Activated naive CD8-positive, alpha-beta T cell treated with anti-CD3 and anti-CD28 coated beads, Interleukin-2, amount 50 U/mL, for 24 hours (primary cell): ENCODE data around the gene NUDT16L1.

ENCODE experiments used
- ATAC-seq: fragments of 150-1000 bp; cut with Tn5 transposase; one replicate; pipeline ENCODE4 v1.10.0; 2021
- DNase-seq: peaks from one replicate; pipeline ENCODE4 v3.0.0; 2021
- H3K27ac Mint-ChIP-seq: one replicate; pipeline ENCODE4 v1.8.0; 2021; ENCODE audit warnings: mild to moderate bottlenecking, mixed read lengths
- H3K27me3 Mint-ChIP-seq: one replicate; pipeline ENCODE4 v1.8.0; 2021; ENCODE audit warnings: mixed read lengths
- H3K36me3 Mint-ChIP-seq: one replicate; pipeline ENCODE4 v1.8.0; 2021; ENCODE audit warnings: low read depth, mixed read lengths
- H3K4me1 Mint-ChIP-seq: one replicate; pipeline ENCODE4 v1.8.0; 2021; ENCODE audit warnings: mixed read lengths
- H3K4me3 Mint-ChIP-seq: one replicate; pipeline ENCODE4 v1.8.0; 2021; ENCODE audit warnings: mild to moderate bottlenecking, moderate library complexity, mixed read lengths
- H3K9me3 Mint-ChIP-seq: one replicate; pipeline ENCODE4 v1.8.0; 2021; ENCODE audit warnings: mixed read lengths

Gene NUDT16L1

DNA sequence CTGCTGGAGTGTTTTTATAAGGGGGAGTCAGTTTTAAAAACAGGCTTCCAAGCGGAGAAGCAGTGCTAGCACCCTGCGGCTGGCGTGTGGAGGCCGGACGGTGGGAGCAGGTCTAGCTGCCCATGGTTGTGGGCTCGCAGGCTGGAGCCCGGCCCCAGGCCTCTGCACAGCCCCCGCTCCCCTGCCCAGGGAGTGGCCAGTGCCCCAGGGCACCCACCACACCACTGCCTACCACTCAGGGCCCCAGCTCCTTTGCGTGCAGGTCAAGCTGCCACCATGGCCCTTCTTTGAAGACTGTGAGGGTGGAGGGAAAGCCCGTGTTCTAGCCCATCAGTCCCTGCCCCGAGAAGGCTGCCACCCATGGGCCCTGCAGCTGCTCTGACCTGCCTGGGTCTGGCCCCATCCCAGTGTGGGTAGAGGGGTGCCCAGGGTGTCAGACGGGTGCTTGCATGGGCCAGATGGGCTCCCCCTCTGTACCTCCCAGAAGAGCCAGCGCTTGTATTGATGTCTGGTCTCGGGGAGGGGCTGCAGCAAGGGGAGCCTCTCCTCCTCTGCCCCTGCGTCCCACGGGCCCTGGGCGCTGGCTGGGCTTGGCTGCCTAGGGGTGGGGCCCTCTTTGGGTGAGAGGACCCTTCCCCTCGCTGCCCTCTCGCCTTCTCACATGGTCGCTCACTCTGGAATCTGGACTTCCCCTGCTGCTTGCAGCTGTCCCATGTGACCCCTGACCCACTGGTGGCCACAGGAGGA lies 1.5 kb upstream of the NUDT16L1 start:
- ATAC-seq (no peak), DNase-seq (no peak)
- Mint-ChIP-seq H3K9me3 (no peaks in the 10 kb centered on the region), H3K36me3 (no peaks in the 10 kb centered on the region), H3K4me3 (no peak overlapping the region), H3K4me1 (peaks cover 17% of the 10 kb centered on the region), H3K27ac (no peak overlapping the region), H3K27me3 (no peaks in the 10 kb centered on the region)

DNA sequence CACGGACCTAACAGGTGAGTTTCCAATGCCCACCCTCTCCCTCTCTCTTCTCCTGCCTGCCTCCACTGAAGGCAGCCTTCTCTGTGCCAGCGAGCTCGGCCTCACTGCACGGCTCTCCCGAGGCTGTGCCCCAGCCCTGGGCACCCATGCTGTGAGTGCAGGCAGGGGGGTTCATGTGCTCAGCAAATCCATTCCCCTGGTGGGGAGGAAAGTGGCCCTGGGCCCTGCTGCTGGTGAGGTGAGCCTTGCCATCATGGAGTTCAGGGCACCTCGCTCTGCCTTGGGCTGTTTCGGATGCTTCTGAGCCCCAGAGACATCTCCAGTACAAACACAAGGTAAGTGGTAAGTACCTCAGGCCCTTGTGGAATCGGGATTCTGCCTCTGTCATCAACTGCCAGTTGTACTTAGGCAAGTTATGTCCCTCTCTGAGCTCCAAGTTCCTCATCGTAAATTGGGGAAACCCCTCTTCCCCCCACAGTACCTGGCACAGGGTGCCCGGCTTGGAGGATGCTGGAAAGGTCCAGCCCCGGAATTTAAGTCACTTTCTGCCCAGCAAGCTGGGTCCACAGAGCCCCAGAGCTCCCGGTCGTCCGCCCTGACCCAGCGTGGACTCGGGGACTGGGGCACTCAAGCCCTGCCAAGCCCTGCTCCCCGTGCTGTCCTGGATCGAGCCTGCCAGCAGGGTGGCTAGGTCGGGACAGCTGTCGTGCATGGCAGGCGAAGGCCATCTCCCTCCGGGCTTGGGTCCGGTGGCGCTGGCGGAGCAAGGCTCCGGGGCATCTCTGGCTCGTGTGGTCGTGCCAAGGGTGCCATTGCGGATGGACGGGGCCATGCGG lies 684 bp upstream of the NUDT16L1 start:
- H3K27me3 Mint-ChIP-seq, result no peaks in the 10 kb centered on the region
- DNase-seq (no peak), ATAC-seq (peak; percentile 8)
- H3K4me1 Mint-ChIP-seq, result peaks cover 17% of the 10 kb centered on the region
- no peaks in the 10 kb centered on the region for H3K9me3 Mint-ChIP-seq
- peak overlapping the region; percentile 78 for H3K4me3 Mint-ChIP-seq
- no peaks in the 10 kb centered on the region for H3K36me3 Mint-ChIP-seq
- H3K27ac Mint-ChIP-seq, result peak overlapping the region; percentile 74

GRCh38 chr16:4693956-4694641 lies 737 bp downstream of the NUDT16L1 start:
- H3K4me3 Mint-ChIP-seq, result peak overlapping the region; percentile 78
- peaks cover 17% of the 10 kb centered on the region for H3K4me1 Mint-ChIP-seq
- no peak overlapping the region for H3K27ac Mint-ChIP-seq
- H3K27me3 Mint-ChIP-seq, result no peaks in the 10 kb centered on the region
- H3K36me3 Mint-ChIP-seq, result no peaks in the 10 kb centered on the region
- H3K9me3 Mint-ChIP-seq, result no peaks in the 10 kb centered on the region
- ATAC-seq, result peak; percentile 3
- DNase-seq, result peak; percentile 47

DNA sequence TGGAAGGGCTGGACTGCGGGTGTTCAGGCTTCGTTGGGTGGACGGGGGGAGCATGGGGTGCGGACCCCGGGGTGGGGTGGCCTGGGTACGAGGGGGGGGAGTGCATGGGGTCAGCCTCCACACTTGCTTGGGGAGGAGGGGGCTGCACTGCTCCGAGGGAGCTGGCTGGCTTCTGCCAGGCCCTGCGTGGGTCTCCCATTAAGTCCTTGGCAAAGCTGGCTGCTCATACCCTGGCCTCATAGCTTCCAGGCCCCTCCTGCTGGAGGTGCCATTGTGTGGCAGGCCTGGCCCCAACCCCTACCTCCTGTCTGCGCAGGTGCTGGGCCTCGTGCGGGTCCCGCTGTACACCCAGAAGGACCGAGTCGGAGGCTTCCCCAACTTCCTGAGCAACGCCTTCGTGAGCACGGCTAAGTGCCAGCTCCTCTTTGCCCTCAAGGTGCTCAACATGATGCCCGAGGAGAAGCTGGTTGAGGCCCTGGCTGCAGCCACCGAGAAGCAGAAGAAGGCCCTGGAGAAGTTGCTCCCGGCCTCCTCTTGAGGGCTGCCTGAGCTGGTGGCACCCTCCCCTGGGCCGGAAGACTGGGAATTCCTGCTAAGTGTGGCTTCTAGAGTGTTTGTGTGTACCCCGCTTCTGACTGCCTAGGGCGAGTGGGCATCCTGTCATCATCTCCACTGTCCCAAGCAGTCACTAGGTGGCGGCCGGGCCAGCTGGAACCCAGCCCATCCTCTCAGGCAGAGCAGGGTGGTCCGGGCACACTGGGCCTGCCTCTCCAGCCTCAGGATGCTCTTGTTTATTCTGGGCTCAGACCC lies 1.5 kb downstream of the NUDT16L1 start:
- H3K27me3 Mint-ChIP-seq, result no peaks in the 10 kb centered on the region
- DNase-seq (no peak), ATAC-seq (no peak)
- H3K4me3 Mint-ChIP-seq, result peak overlapping the region; percentile 78
- H3K9me3 Mint-ChIP-seq, result no peaks in the 10 kb centered on the region
- peaks cover 7% of the 10 kb centered on the region for H3K36me3 Mint-ChIP-seq
- peaks cover 19% of the 10 kb centered on the region for H3K4me1 Mint-ChIP-seq
- H3K27ac Mint-ChIP-seq, result no peak overlapping the region

- Mint-ChIP-seq H3K4me3 (peak overlapping the region; percentile 78), H3K9me3 (no peaks in the 10 kb centered on the region), H3K27me3 (no peaks in the 10 kb centered on the region), H3K27ac (no peak overlapping the region), H3K36me3 (peaks cover 7% of the 10 kb centered on the region), H3K4me1 (peaks cover 25% of the 10 kb centered on the region)
- no peak for ATAC-seq
- DNase-seq, result no peak
Measured at GRCh38 chr16:4695473-4696171, 2.3 kb downstream of the NUDT16L1 start.

- no peaks in the 10 kb centered on the region for H3K27me3 Mint-ChIP-seq
- H3K4me3 Mint-ChIP-seq, result no peak overlapping the region
- no peak for ATAC-seq
- no peak overlapping the region for H3K27ac Mint-ChIP-seq
- no peaks in the 10 kb centered on the region for H3K9me3 Mint-ChIP-seq
- no peak for DNase-seq
- peaks cover 27% of the 10 kb centered on the region for H3K4me1 Mint-ChIP-seq
- H3K36me3 Mint-ChIP-seq, result peaks cover 7% of the 10 kb centered on the region
Measured at GRCh38 chr16:4696172-4696904, 3.0 kb downstream of the NUDT16L1 start.

- Mint-ChIP-seq H3K9me3 (no peaks in the 10 kb centered on the region), H3K4me1 (peaks cover 25% of the 10 kb centered on the region), H3K4me3 (no peak overlapping the region), H3K27ac (no peak overlapping the region), H3K36me3 (peaks cover 7% of the 10 kb centered on the region), H3K27me3 (no peaks in the 10 kb centered on the region)
- DNase-seq (no peak), ATAC-seq (no peak)
Measured at GRCh38 chr16:4696905-4697847, 3.8 kb downstream of the NUDT16L1 start.

DNA sequence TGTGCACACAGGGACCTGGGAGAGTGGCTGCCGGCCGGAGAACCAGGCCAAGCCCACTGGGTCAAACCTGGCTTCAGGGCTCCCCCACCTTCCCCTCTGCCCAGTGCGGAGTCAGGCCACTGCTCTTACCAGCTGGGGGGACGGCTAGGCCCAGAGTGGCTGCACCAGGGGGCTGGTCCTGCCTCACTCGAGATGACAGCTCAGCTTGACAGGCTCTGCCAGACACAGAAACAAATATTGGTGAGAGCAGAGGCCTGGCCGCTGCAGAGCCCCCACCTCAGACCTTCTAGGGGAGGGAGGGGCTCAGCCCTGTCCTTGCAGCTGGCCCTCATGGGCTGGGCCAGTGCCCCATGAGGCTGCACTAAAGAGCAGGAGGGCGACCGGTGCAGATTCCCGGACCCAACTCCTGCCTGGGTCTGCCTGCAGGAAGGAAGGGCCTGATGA lies 4.5 kb downstream of the NUDT16L1 start:
- Mint-ChIP-seq H3K27ac (no peak overlapping the region), H3K4me3 (no peak overlapping the region), H3K36me3 (peaks cover 9% of the 10 kb centered on the region), H3K9me3 (no peaks in the 10 kb centered on the region), H3K4me1 (peaks cover 20% of the 10 kb centered on the region), H3K27me3 (no peaks in the 10 kb centered on the region)
- no peak for DNase-seq
- ATAC-seq, result no peak

- Mint-ChIP-seq H3K27me3 (no peaks in the 10 kb centered on the region), H3K4me3 (no peak overlapping the region), H3K9me3 (no peaks in the 10 kb centered on the region), H3K36me3 (peaks cover 9% of the 10 kb centered on the region), H3K27ac (no peak overlapping the region), H3K4me1 (peaks cover 18% of the 10 kb centered on the region)
- DNase-seq (no peak), ATAC-seq (no peak)
Measured at GRCh38 chr16:4698321-4699045, 5.1 kb downstream of the NUDT16L1 start.

DNA sequence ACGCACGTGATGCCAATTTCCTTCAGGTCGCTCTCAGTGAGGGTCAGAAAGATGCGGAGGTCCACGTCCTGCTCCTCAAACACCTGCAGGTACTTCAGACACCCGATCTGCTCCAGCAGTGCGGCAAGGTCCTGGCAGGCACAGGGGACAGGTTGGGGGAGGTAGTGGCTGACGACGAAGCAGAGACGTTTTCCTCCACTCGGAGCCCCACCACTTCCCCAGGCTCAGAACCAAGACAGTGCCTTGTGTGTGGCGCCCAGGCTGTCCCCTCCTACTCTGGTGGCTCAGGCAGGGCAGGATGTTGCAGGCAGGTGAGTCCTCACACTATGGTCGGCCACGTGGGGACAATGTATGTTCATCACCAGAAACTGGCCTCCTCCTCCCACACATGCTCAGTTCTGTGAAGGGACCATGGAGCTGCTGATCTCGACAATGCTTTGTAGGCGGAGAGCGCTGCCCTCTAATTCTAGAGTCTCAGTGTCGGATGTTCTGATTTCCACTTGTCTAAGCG lies 5.7 kb downstream of the NUDT16L1 start:
- H3K9me3 Mint-ChIP-seq, result no peaks in the 10 kb centered on the region
- no peak overlapping the region for H3K27ac Mint-ChIP-seq
- no peak overlapping the region for H3K4me3 Mint-ChIP-seq
- no peaks in the 10 kb centered on the region for H3K27me3 Mint-ChIP-seq
- peaks cover 9% of the 10 kb centered on the region for H3K36me3 Mint-ChIP-seq
- no peak for ATAC-seq
- H3K4me1 Mint-ChIP-seq, result peaks cover 18% of the 10 kb centered on the region
- no peak for DNase-seq

DNA sequence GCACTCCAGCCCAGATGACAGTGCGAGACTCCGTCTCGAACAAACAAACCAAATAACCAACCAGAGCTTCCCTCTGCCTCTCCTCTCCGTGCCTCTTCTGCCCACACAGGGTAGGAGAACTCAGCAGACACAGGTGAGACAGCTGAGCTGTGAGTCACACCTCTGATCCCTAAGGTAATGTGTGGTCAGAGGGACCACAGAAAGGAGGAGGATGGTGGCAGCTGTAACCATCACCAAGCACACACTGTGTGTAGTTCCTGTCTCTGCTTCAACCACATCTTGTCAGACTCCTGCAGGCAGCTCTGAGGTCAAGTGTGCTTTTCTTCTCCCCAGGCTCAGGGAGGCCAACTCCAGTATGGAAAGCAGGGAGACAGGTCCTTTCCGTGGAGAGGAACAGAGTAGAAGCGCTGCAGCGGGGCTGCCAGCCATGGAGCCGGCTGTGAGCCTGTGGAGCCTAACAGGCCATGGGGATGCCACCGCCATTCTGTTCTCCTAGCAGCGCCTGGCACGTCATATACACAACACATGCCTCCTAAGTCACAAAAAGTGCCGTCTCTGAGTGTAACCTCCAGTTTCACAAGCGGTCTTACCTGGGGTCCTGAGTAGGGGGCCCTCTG lies 7.1 kb downstream of the NUDT16L1 start:
- Mint-ChIP-seq H3K4me1 (peaks cover 13% of the 10 kb centered on the region), H3K9me3 (no peaks in the 10 kb centered on the region), H3K27me3 (no peaks in the 10 kb centered on the region), H3K4me3 (no peak overlapping the region), H3K36me3 (peaks cover 11% of the 10 kb centered on the region), H3K27ac (no peak overlapping the region)
- DNase-seq (no peak), ATAC-seq (peak; percentile 83)
